ENCODE results near the gene TMPRSS7. TPM values are rescaled to one million over a fixed set of nuclear protein-coding genes. Genes with fewer than 3 reads are reported as not detected.

Gene TMPRSS7
- polyA plus RNA-seq, 1 donor (not counting 4 experiments of a cell fraction or from before 2014, with no cell fraction given): 0.18 TPM

DNA sequence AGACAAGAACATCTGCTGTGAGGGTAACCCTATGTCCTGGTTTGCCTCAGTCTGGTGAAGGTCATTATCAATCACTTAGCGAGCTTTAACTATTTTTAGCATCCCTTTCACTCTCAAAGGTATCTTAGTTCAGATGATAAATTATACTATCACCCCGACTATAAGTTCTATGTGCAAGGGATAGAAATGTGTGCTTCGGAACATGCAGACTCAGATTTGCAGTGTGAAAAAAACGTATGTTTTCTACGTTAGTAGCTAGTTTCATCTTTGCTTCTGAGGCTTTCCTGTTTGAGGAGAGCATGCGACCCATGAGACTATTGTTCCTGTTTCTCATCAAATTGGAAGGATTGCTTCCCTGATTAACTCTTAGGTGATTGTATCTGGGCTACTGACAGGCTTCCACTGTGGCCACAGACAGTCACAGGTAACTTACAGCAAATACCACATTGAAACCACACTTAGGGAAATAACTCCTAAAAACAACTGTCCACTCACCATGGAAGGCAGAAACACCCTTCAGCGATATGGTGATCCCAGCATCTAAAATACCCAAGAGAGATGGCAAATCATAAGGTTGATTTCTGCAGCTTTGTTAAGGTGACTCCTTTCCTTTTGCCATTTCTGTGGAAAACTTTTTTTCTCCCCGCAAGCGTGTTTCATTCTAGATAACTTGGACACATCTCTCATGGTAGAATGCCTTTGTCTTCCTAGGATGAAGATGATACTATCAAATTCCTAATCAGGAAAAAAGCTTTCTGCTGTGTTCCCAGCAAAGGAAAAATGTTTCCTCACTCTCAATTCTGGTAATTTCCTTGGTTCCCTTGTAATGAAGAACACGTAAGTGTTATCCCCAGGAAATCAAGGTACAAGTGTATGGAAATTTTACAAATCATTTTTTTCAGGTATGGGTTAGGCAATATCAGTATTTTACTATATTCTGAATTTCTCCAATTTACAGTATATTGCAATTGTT is 93.3 kb downstream of the TMPRSS7 start:
- Histone ChIP-seq H3K4me3 (ENCODE audit: control insufficient read depth in 2 of 3, extremely low read depth in 1 of 3, insufficient read depth in 2 of 3, low read depth in 1 of 3, low read length in 3 of 3) (no peak overlapping the region), H3K9ac (ENCODE audit: control insufficient read depth, extremely low read depth, insufficient read depth, low read length) (no peak overlapping the region), H3K4me2 (ENCODE audit: control insufficient read depth, extremely low read depth, insufficient read depth, low read depth, low read length) (no peak overlapping the region), H3K9me1 (ENCODE audit: control insufficient read depth, extremely low read depth, insufficient read depth, low read length) (no peaks in the 10 kb centered on the region), H3K9me3 (ENCODE audit: control insufficient read depth, low read depth, low read length) (no peaks in the 10 kb centered on the region), H2AFZ (ENCODE audit: control insufficient read depth, low read length) (no peak overlapping the region), H3K27me3 (ENCODE audit: control insufficient read depth, extremely low read depth, insufficient read depth, low read length) (no peaks in the 10 kb centered on the region), H3K27ac (ENCODE audit: control insufficient read depth, insufficient read depth, low read length) (no peak overlapping the region), H4K20me1 (ENCODE audit: control insufficient read depth, extremely low read depth, insufficient read depth, low read length) (no peaks in the 10 kb centered on the region), H3K79me2 (ENCODE audit: control insufficient read depth, insufficient read depth, low read length) (no peaks in the 10 kb centered on the region), H3K4me1 (ENCODE audit: control insufficient read depth, extremely low read depth, insufficient read depth, low read length) (peaks cover 22% of the 10 kb centered on the region), H3K36me3 (ENCODE audit: control insufficient read depth in 2 of 2, extremely low read depth in 1 of 2, insufficient read depth in 2 of 2, low read length in 2 of 2) (peaks cover 6 to 7% of the 10 kb centered on the region in 2 experiments)
- FAIRE-seq (no peak), DNase-seq (ENCODE audit: low read depth, low spot score) (no peak)
- TF ChIP-seq, protein P1, sequence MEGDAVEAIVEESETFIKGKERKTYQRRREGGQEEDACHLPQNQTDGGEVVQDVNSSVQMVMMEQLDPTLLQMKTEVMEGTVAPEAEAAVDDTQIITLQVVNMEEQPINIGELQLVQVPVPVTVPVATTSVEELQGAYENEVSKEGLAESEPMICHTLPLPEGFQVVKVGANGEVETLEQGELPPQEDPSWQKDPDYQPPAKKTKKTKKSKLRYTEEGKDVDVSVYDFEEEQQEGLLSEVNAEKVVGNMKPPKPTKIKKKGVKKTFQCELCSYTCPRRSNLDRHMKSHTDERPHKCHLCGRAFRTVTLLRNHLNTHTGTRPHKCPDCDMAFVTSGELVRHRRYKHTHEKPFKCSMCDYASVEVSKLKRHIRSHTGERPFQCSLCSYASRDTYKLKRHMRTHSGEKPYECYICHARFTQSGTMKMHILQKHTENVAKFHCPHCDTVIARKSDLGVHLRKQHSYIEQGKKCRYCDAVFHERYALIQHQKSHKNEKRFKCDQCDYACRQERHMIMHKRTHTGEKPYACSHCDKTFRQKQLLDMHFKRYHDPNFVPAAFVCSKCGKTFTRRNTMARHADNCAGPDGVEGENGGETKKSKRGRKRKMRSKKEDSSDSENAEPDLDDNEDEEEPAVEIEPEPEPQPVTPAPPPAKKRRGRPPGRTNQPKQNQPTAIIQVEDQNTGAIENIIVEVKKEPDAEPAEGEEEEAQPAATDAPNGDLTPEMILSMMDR (optimal IDR thresholded peaks at IDR 0.05 in 1 of 3, IDR thresholded peaks at IDR 0.05 in 1 of 3, conservative IDR thresholded peaks at IDR 0.05 in 1 of 3; ENCODE audit: extremely low read depth in 1 of 3, insufficient read depth in 2 of 3, low read length in 3 of 3): no peak
- no peak for TF ChIP-seq EZH2 (IDR thresholded peaks at IDR 0.05; ENCODE audit: low read length)
- dilution Hi-C loops (cut with MboI; ENCODE audit: extremely low pct_ligation_motif_present, low sequenced_read_pairs): no loop called here

DNA sequence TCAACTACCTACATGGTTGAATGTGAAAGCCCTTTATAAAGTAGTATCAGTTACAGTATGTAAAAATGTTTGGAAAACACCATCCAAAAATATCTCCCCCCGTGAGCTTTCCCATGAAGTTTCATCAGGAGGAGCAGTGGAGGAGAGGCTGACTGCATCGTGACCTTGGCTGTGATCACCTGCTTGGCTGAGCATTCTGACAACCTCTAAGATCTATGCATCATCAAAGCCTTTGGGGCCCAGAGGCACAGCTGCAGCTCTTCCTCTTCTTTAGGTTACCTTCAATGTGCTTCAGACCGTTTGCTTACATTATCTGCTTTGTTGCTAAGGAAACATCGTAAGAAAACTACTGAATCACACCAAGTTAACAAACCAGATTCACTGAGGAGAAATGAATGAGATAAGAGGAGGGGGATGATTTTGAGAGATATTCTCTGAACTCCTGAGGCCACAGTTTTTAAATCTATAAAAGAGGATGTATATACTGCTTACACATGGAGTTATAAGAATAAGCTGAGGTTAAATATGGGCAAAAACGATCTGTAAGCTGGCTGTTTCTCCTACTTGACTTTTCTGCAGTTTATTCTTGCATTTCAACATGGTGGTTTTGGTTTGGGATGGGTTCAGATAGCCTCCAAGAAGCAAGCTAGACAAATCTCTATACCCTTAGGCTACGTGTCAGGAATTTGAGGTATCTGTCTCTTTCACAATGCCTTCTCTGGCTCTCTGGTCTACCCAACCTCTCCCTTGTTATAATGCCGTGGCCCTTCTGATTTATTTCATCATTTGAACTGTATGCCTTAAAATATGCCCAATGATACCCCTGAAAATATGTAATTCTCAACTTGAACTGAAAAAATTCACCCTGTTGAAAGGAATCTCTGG is 94.5 kb downstream of the TMPRSS7 start:
- peaks cover 0 to 6% of the 10 kb centered on the region in 2 experiments for H3K36me3 ChIP-seq (ENCODE audit: control insufficient read depth in 2 of 2, extremely low read depth in 1 of 2, insufficient read depth in 2 of 2, low read length in 2 of 2)
- H3K9me1 ChIP-seq (ENCODE audit: control insufficient read depth, extremely low read depth, insufficient read depth, low read length): no peaks in the 10 kb centered on the region
- TF ChIP-seq, protein P1 (optimal IDR thresholded peaks at IDR 0.05 in 1 of 3, IDR thresholded peaks at IDR 0.05 in 1 of 3, conservative IDR thresholded peaks at IDR 0.05 in 1 of 3; ENCODE audit: extremely low read depth in 1 of 3, insufficient read depth in 2 of 3, low read length in 3 of 3): no peak
- no peak for TF ChIP-seq EZH2 (IDR thresholded peaks at IDR 0.05; ENCODE audit: low read length)
- H3K9me3 ChIP-seq (ENCODE audit: control insufficient read depth, low read depth, low read length): no peaks in the 10 kb centered on the region
- peak; percentile 65 for FAIRE-seq
- no peak overlapping the region for H2AFZ ChIP-seq (ENCODE audit: control insufficient read depth, low read length)
- peak overlapping the region; percentile 13 for H3K4me2 ChIP-seq (ENCODE audit: control insufficient read depth, extremely low read depth, insufficient read depth, low read depth, low read length)
- H3K27me3 ChIP-seq (ENCODE audit: control insufficient read depth, extremely low read depth, insufficient read depth, low read length): no peaks in the 10 kb centered on the region
- no peaks in the 10 kb centered on the region for H3K79me2 ChIP-seq (ENCODE audit: control insufficient read depth, insufficient read depth, low read length)
- dilution Hi-C loops (cut with MboI; ENCODE audit: extremely low pct_ligation_motif_present, low sequenced_read_pairs): no loop called here
- no peaks in the 10 kb centered on the region for H4K20me1 ChIP-seq (ENCODE audit: control insufficient read depth, extremely low read depth, insufficient read depth, low read length)
- no peak overlapping the region for H3K9ac ChIP-seq (ENCODE audit: control insufficient read depth, extremely low read depth, insufficient read depth, low read length)
- H3K4me3 ChIP-seq (ENCODE audit: control insufficient read depth in 2 of 3, extremely low read depth in 1 of 3, insufficient read depth in 2 of 3, low read depth in 1 of 3, low read length in 3 of 3): no peak overlapping the region
- H3K4me1 ChIP-seq (ENCODE audit: control insufficient read depth, extremely low read depth, insufficient read depth, low read length): peaks cover 30% of the 10 kb centered on the region
- DNase-seq (ENCODE audit: low read depth, low spot score): no peak
- peak overlapping the region; percentile 44 for H3K27ac ChIP-seq (ENCODE audit: control insufficient read depth, insufficient read depth, low read length)
